ENCODE measurements around the gene NEURL1B. TPM values are rescaled to one million over a fixed set of nuclear protein-coding genes. Genes with fewer than 3 reads are reported as not detected.

The NEURL1B gene
- total RNA-seq, 2 experiments from 2014 or later = 0.32 to 0.57 TPM

GRCh38 chr5:172697123-172698121 lies 56.4 kb downstream of the NEURL1B start:
- POLR2A ChIA-PET = interaction anchor here (0.8 to 2.0 kb wide), 2 partner anchors 10 to 12 kb away, joined by 3 to 4 read pairs; no protein-coding TSS in a partner anchor
- Histone ChIP-seq H2AFZ (ENCODE audit: low read length) (peak overlapping the region; percentile 100), H3K79me2 (ENCODE audit: insufficient read depth, low read depth, low read length) (no peaks in the 10 kb centered on the region), H3K4me3 (ENCODE audit: low read depth, low read length, poor library complexity, severe bottlenecking) (peak overlapping the region; percentile 67), H4K20me1 (ENCODE audit: insufficient read depth, low read length) (no peaks in the 10 kb centered on the region), H3K4me2 (ENCODE audit: low read length) (peak overlapping the region; percentile 78), H3K36me3 (ENCODE audit: insufficient read depth, low read length) (no peaks in the 10 kb centered on the region), H3K4me1 (ENCODE audit: insufficient read depth, low read length, poor library complexity, severe bottlenecking) (peaks cover 7% of the 10 kb centered on the region), H3K27ac (ENCODE audit: low read depth, low read length, poor library complexity, severe bottlenecking) (no peak overlapping the region), H3K9me2 (ENCODE audit: insufficient read depth, low read length) (no peaks in the 10 kb centered on the region), H3K9me3 (ENCODE audit: low read length) (no peaks in the 10 kb centered on the region)
- DNase-seq (ENCODE audit: low spot score) = peak; percentile 87
- TF ChIP-seq CTCF (conservative IDR thresholded peaks at IDR 0.05; ENCODE audit: low read length) = peak; percentile 89
- TF ChIP-seq EZH2phosphoT487 (IDR thresholded peaks at IDR 0.05; ENCODE audit: borderline replicate concordance, low read depth, low read length) = no peak
- intact Hi-C loops (cut with micrococcal nuclease; ENCODE audit: unreplicated experiment) = loop anchor here (1.0 kb wide), 2 partner anchors 218 to 235 kb away; no protein-coding TSS in a partner anchor
- CTCF ChIA-PET (ENCODE audit: unreplicated experiment) = interaction anchor here (0.6 to 1.1 kb wide), 3 partner anchors 204 to 234 kb away, joined by 3 read pairs; no protein-coding TSS in a partner anchor
- BruUV-seq (replicated peaks) = no TSS peak

- Histone ChIP-seq H3K4me1 (ENCODE audit: insufficient read depth, low read length, poor library complexity, severe bottlenecking) (peaks cover 7% of the 10 kb centered on the region), H4K20me1 (ENCODE audit: insufficient read depth, low read length) (no peaks in the 10 kb centered on the region), H3K9me2 (ENCODE audit: insufficient read depth, low read length) (no peaks in the 10 kb centered on the region), H3K4me2 (ENCODE audit: low read length) (no peak overlapping the region), H3K36me3 (ENCODE audit: insufficient read depth, low read length) (no peaks in the 10 kb centered on the region), H3K27ac (ENCODE audit: low read depth, low read length, poor library complexity, severe bottlenecking) (no peak overlapping the region), H3K4me3 (ENCODE audit: low read depth, low read length, poor library complexity, severe bottlenecking) (no peak overlapping the region), H3K79me2 (ENCODE audit: insufficient read depth, low read depth, low read length) (no peaks in the 10 kb centered on the region), H3K9me3 (ENCODE audit: low read length) (no peaks in the 10 kb centered on the region), H2AFZ (ENCODE audit: low read length) (no peak overlapping the region)
- intact Hi-C loops (cut with micrococcal nuclease; ENCODE audit: unreplicated experiment) = no loop called here
- CTCF ChIA-PET (ENCODE audit: unreplicated experiment) = no interaction called here
- no TSS peak for BruUV-seq (replicated peaks)
- TF ChIP-seq EZH2phosphoT487 (IDR thresholded peaks at IDR 0.05; ENCODE audit: borderline replicate concordance, low read depth, low read length) = no peak
- TF ChIP-seq CTCF (conservative IDR thresholded peaks at IDR 0.05; ENCODE audit: low read length) = no peak
- DNase-seq (ENCODE audit: low spot score) = no peak
- POLR2A ChIA-PET = no interaction called here
Measured at GRCh38 chr5:172699423-172699822, 58.4 kb downstream of the NEURL1B start.

- Histone ChIP-seq H2AFZ (ENCODE audit: low read length) (no peak overlapping the region), H3K79me2 (ENCODE audit: insufficient read depth, low read depth, low read length) (no peaks in the 10 kb centered on the region), H4K20me1 (ENCODE audit: insufficient read depth, low read length) (no peaks in the 10 kb centered on the region), H3K27ac (ENCODE audit: low read depth, low read length, poor library complexity, severe bottlenecking) (no peak overlapping the region), H3K36me3 (ENCODE audit: insufficient read depth, low read length) (no peaks in the 10 kb centered on the region), H3K9me2 (ENCODE audit: insufficient read depth, low read length) (no peaks in the 10 kb centered on the region), H3K9me3 (ENCODE audit: low read length) (no peaks in the 10 kb centered on the region), H3K4me1 (ENCODE audit: insufficient read depth, low read length, poor library complexity, severe bottlenecking) (peaks cover 7% of the 10 kb centered on the region), H3K4me3 (ENCODE audit: low read depth, low read length, poor library complexity, severe bottlenecking) (no peak overlapping the region), H3K4me2 (ENCODE audit: low read length) (no peak overlapping the region)
- TF ChIP-seq EZH2phosphoT487 (IDR thresholded peaks at IDR 0.05; ENCODE audit: borderline replicate concordance, low read depth, low read length) (no peak), CTCF (conservative IDR thresholded peaks at IDR 0.05; ENCODE audit: low read length) (no peak)
- no peak for DNase-seq (ENCODE audit: low spot score)
- no TSS peak for BruUV-seq (replicated peaks)
- intact Hi-C loops (cut with micrococcal nuclease; ENCODE audit: unreplicated experiment) = no loop called here
- ChIA-PET POLR2A (no interaction called here), CTCF (ENCODE audit: unreplicated experiment) (interaction anchor here (0.7 to 0.8 kb wide), 2 partner anchors 50 to 239 kb away, joined by 3 read pairs; no protein-coding TSS in a partner anchor)
Measured at GRCh38 chr5:172699999-172700364, 58.9 kb downstream of the NEURL1B start.
